K562 (cell line): ENCODE results near the gene EFHC2. TPM values are rescaled to one million over a fixed set of nuclear protein-coding genes. Genes with fewer than 3 reads are reported as not detected.
A peak's percentile ranks its signal among the peaks of the same experiment; 100 is the strongest.

Experiments used
- BACH1 ChIP-seq: fragments of 200-800 bp; sonication (Bioruptor generic); IDR thresholded peaks from 2 replicates; pipeline ENCODE4 v1.6.1; 2016; ENCODE audit warnings: missing genetic modification characterization, missing compliant biosample characterization
- BRD9 ChIP-seq: fragments of 450-650 bp; IDR thresholded peaks from 2 replicates; pipeline ENCODE4 v1.6.1; 2018; ENCODE audit warnings: low read depth; ENCODE audit not compliant: partially characterized antibody
- COPS2 ChIP-seq: fragments of 450-650 bp; conservative IDR thresholded peaks from 2 replicates; pipeline ENCODE4 v1.6.1; 2016; ENCODE audit warnings: mild to moderate bottlenecking, moderate library complexity
- ETS2 ChIP-seq: IDR thresholded peaks from 2 replicates; pipeline ENCODE4 v1.6.1; 2016; ENCODE audit warnings: borderline replicate concordance, missing genetic modification characterization, mild to moderate bottlenecking, moderate library complexity, missing compliant biosample characterization; ENCODE audit not compliant: poor library complexity, severe bottlenecking
- ETV1 ChIP-seq: fragments of 450-650 bp; conservative IDR thresholded peaks from 2 replicates; pipeline ENCODE4 v1.6.1; 2016; ENCODE audit warnings: missing genetic modification characterization, control low read depth, low read depth, missing compliant biosample characterization
- FOXJ2 ChIP-seq: fragments of 200-800 bp; sonication (Bioruptor generic); IDR thresholded peaks from 2 replicates; pipeline ENCODE4 v1.6.1; 2016; ENCODE audit warnings: missing genetic modification characterization, missing compliant biosample characterization
- SOX6 ChIP-seq: fragments of 450-650 bp; IDR thresholded peaks from 2 replicates; pipeline ENCODE4 v1.6.1; 2014; ENCODE audit warnings: mild to moderate bottlenecking
- TEAD4 ChIP-seq, 2 experiments: sonication (generic) in 1 of 2; formaldehyde crosslinking in 1 of 2; IDR thresholded peaks; 2 replicates each; pipeline versions ENCODE4 v1.6.1 to v1.8.0; 2012 to 2022; ENCODE audit warnings: borderline replicate concordance in 1 of 2, inconsistent platforms in 1 of 2, low read length in 1 of 2, mild to moderate bottlenecking in 1 of 2, missing genetic modification reagents in 1 of 2
- ZBTB17 ChIP-seq: fragments of 450-650 bp; formaldehyde crosslinking; IDR thresholded peaks from 2 replicates; pipeline ENCODE4 v1.4.0; 2020; ENCODE audit warnings: mild to moderate bottlenecking
- ZEB2 ChIP-seq: fragments of 450-650 bp; IDR thresholded peaks from 2 replicates; pipeline ENCODE4 v1.6.1; 2016
- ZNF263 ChIP-seq: sonication (generic); formaldehyde crosslinking; IDR thresholded peaks from 2 replicates; pipeline ENCODE4 v1.8.0; 2022; ENCODE audit warnings: mild to moderate bottlenecking, missing genetic modification reagents, borderline replicate concordance
- polyA plus RNA-seq, 8 experiments: library from polyadenylated mRNA; depleted of rRNA in 4 of 8; stranded (reverse) in 5 of 8; unstranded in 3 of 8; fragments of >200 nt; fragmentation: Nextera tagmentation in 2 of 8; fragmentation: Illumina TruSeq in 1 of 8; extraction: Ambion mirVana in 2 of 8; extraction: Trizol in 1 of 8; gene quantifications; 2 replicates each; pipeline versions ENCODE4 v1.2.1 to v1.2.3, GENCODE V29; 2011 to 2014; ENCODE audit warnings: inconsistent platforms in 1 of 8, missing spikeins in 1 of 8
- total RNA-seq, 7 experiments: library from RNA; depleted of rRNA in 6 of 7; stranded (reverse); fragments of >200 nt in 6 of 7; fragmentation: Illumina TruSeq in 2 of 7; extraction: Trizol in 2 of 7; gene quantifications; 2 replicates each; pipeline versions ENCODE4 v1.2.1 to v1.2.3, GENCODE V29; 2011 to 2021; ENCODE audit warnings: low replicate concordance in 1 of 7
- TF ChIP-seq, protein P1 (sequence below), 2 experiments: fragments of 450-650 bp; IDR thresholded peaks; 2 replicates each; pipeline ENCODE4 v1.6.1; 2016
- TF ChIP-seq, protein P2 (sequence below): fragments of 450-650 bp; IDR thresholded peaks from 2 replicates; pipeline ENCODE4 v1.6.1; 2016; ENCODE audit warnings: mild to moderate bottlenecking, moderate library complexity
- TF ChIP-seq, protein P3 (sequence below), 2 experiments: IDR thresholded peaks; 2 replicates each; pipeline ENCODE4 v1.6.1; 2011; ENCODE audit warnings: borderline replicate concordance in 1 of 2, control low read depth in 1 of 2, low read depth in 1 of 2, low read length in 1 of 2, mild to moderate bottlenecking in 1 of 2, mixed read lengths in 1 of 2, moderate library complexity in 1 of 2; ENCODE audit not compliant: insufficient read depth in 1 of 2, insufficient read length in 1 of 2, poor library complexity in 1 of 2, severe bottlenecking in 1 of 2; ENCODE audit errors: extremely low read depth in 1 of 2

The EFHC2 gene
- total and polyA plus RNA-seq, 9 of the 15 experiments (the other 6 are each of a cell fraction or from before 2014, with no cell fraction given), result 1.3 to 8.1 (median 3.0) TPM

DNA sequence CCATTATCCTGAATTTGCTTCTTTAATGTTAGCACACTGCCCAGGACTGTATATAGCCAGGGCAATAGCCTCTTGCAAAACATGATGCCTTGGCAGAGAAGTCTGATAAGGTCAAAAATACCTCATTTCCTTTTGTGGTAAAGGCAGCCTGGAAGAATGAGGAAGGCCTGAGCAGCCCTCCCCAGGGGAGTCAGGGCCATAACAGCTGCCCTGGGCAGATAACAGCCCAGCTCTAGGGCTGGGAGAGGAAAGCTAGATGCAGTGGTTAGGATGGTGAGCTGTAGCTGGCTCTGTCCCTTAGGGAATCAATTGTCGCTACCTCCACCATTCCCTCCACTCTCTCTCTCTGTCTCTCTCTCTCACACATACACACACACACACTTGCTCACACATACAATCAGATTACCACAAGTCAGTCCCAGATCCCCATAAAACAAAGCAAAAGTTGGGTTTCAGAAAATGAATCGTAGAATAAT, 29.2 kb downstream of the EFHC2 start (continued):
- peak; percentile 94 for TF ChIP-seq SOX6
- peak; percentile 48 for TF ChIP-seq ZEB2
- TF ChIP-seq ETS2 (tag), result no peak
- TF ChIP-seq, protein P1, sequence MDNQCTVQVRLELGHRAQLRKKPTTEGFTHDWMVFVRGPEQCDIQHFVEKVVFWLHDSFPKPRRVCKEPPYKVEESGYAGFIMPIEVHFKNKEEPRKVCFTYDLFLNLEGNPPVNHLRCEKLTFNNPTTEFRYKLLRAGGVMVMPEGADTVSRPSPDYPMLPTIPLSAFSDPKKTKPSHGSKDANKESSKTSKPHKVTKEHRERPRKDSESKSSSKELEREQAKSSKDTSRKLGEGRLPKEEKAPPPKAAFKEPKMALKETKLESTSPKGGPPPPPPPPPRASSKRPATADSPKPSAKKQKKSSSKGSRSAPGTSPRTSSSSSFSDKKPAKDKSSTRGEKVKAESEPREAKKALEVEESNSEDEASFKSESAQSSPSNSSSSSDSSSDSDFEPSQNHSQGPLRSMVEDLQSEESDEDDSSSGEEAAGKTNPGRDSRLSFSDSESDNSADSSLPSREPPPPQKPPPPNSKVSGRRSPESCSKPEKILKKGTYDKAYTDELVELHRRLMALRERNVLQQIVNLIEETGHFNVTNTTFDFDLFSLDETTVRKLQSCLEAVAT (IDR thresholded peaks at IDR 0.05), result peak; percentile 67 to 91; a peak in 2 of 4 replicates
- peak; percentile 96 for TF ChIP-seq ETV1 (tag)
- TF ChIP-seq BRD9, result peak; percentile 79
- TF ChIP-seq COPS2, result no peak
- 0 out of 2 replicates have a peak, but pooled peaks have one; percentile 16 for TF ChIP-seq BACH1
- peak; percentile 97 for TF ChIP-seq TEAD4 (IDR thresholded peaks at IDR 0.05; ENCODE audit: low read length)
- TF ChIP-seq TEAD4 (CRISPR knock-in tag; IDR thresholded peaks at IDR 0.05; ENCODE audit: borderline replicate concordance), result no peak
- TF ChIP-seq ZNF263 (CRISPR knock-in tag), result no peak
- TF ChIP-seq ZBTB17, result peak; percentile 46; the same call in 1 of the 2 replicates
- TF ChIP-seq FOXJ2 (tag), result peak; percentile 82; the same call in 1 of the 2 replicates
- TF ChIP-seq, protein P2, sequence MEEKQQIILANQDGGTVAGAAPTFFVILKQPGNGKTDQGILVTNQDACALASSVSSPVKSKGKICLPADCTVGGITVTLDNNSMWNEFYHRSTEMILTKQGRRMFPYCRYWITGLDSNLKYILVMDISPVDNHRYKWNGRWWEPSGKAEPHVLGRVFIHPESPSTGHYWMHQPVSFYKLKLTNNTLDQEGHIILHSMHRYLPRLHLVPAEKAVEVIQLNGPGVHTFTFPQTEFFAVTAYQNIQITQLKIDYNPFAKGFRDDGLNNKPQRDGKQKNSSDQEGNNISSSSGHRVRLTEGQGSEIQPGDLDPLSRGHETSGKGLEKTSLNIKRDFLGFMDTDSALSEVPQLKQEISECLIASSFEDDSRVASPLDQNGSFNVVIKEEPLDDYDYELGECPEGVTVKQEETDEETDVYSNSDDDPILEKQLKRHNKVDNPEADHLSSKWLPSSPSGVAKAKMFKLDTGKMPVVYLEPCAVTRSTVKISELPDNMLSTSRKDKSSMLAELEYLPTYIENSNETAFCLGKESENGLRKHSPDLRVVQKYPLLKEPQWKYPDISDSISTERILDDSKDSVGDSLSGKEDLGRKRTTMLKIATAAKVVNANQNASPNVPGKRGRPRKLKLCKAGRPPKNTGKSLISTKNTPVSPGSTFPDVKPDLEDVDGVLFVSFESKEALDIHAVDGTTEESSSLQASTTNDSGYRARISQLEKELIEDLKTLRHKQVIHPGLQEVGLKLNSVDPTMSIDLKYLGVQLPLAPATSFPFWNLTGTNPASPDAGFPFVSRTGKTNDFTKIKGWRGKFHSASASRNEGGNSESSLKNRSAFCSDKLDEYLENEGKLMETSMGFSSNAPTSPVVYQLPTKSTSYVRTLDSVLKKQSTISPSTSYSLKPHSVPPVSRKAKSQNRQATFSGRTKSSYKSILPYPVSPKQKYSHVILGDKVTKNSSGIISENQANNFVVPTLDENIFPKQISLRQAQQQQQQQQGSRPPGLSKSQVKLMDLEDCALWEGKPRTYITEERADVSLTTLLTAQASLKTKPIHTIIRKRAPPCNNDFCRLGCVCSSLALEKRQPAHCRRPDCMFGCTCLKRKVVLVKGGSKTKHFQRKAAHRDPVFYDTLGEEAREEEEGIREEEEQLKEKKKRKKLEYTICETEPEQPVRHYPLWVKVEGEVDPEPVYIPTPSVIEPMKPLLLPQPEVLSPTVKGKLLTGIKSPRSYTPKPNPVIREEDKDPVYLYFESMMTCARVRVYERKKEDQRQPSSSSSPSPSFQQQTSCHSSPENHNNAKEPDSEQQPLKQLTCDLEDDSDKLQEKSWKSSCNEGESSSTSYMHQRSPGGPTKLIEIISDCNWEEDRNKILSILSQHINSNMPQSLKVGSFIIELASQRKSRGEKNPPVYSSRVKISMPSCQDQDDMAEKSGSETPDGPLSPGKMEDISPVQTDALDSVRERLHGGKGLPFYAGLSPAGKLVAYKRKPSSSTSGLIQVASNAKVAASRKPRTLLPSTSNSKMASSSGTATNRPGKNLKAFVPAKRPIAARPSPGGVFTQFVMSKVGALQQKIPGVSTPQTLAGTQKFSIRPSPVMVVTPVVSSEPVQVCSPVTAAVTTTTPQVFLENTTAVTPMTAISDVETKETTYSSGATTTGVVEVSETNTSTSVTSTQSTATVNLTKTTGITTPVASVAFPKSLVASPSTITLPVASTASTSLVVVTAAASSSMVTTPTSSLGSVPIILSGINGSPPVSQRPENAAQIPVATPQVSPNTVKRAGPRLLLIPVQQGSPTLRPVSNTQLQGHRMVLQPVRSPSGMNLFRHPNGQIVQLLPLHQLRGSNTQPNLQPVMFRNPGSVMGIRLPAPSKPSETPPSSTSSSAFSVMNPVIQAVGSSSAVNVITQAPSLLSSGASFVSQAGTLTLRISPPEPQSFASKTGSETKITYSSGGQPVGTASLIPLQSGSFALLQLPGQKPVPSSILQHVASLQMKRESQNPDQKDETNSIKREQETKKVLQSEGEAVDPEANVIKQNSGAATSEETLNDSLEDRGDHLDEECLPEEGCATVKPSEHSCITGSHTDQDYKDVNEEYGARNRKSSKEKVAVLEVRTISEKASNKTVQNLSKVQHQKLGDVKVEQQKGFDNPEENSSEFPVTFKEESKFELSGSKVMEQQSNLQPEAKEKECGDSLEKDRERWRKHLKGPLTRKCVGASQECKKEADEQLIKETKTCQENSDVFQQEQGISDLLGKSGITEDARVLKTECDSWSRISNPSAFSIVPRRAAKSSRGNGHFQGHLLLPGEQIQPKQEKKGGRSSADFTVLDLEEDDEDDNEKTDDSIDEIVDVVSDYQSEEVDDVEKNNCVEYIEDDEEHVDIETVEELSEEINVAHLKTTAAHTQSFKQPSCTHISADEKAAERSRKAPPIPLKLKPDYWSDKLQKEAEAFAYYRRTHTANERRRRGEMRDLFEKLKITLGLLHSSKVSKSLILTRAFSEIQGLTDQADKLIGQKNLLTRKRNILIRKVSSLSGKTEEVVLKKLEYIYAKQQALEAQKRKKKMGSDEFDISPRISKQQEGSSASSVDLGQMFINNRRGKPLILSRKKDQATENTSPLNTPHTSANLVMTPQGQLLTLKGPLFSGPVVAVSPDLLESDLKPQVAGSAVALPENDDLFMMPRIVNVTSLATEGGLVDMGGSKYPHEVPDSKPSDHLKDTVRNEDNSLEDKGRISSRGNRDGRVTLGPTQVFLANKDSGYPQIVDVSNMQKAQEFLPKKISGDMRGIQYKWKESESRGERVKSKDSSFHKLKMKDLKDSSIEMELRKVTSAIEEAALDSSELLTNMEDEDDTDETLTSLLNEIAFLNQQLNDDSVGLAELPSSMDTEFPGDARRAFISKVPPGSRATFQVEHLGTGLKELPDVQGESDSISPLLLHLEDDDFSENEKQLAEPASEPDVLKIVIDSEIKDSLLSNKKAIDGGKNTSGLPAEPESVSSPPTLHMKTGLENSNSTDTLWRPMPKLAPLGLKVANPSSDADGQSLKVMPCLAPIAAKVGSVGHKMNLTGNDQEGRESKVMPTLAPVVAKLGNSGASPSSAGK, result no peak
- TF ChIP-seq, protein P3, sequence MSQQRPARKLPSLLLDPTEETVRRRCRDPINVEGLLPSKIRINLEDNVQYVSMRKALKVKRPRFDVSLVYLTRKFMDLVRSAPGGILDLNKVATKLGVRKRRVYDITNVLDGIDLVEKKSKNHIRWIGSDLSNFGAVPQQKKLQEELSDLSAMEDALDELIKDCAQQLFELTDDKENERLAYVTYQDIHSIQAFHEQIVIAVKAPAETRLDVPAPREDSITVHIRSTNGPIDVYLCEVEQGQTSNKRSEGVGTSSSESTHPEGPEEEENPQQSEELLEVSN (IDR thresholded peaks at IDR 0.05; ENCODE audit: borderline replicate concordance in 1 of 2, extremely low read depth in 1 of 2, insufficient read depth in 1 of 2, insufficient read length in 1 of 2, low read depth in 1 of 2, low read length in 1 of 2, poor library complexity in 1 of 2, severe bottlenecking in 1 of 2), result peak in 1 of 2 experiments; percentile 15
